OCI-LY3 (cell line): ENCODE results near the gene FAM161B.
"Not testable (repeated sequence)": the region's sequence is repeated elsewhere in the genome, so short reads cannot be mapped to it uniquely, and the experiment has no call there.

Experiments
- H2AFZ ChIP-seq: fragments of 200-600, 300-600 bp; shearing (Covaris generic); 2 replicates; pipeline ENCODE4 v1.6.0; 2014; ENCODE audit warnings: antibody characterized with exemption, low read depth, low read length
- H3K27ac ChIP-seq: fragments of 200-600, 300-600 bp; sonication (generic); 2 replicates; pipeline ENCODE4 v1.5.1; 2014; ENCODE audit warnings: mild to moderate bottlenecking, low read length, moderate library complexity, mixed read lengths
- H3K27me3 ChIP-seq: fragments of 200-600, 300-600 bp; sonication (generic); 2 replicates; pipeline ENCODE4 v1.6.1; 2014; ENCODE audit warnings: low read depth, low read length, mixed read lengths
- H3K36me3 ChIP-seq: fragments of 200-600, 300-600 bp; sonication (generic); replicated peaks from 2 replicates; pipeline ENCODE3; 2014; ENCODE audit warnings: low read depth, low read length, mixed read lengths
- H3K4me1 ChIP-seq: fragments of 300-600, 200-600 bp; sonication (generic); 2 replicates; pipeline ENCODE4 v1.6.1; 2014; ENCODE audit warnings: low read length, mixed read lengths
- H3K4me2 ChIP-seq: fragments of 200-600, 300-600 bp; sonication (generic); 2 replicates; pipeline ENCODE4 v1.6.1; 2014; ENCODE audit warnings: low read length, mixed read lengths
- H3K4me3 ChIP-seq: fragments of 300-600, 200-600 bp; sonication (generic); 2 replicates; pipeline ENCODE4 v1.5.1; 2014; ENCODE audit warnings: antibody characterized with exemption, mild to moderate bottlenecking, low read length, moderate library complexity
- H3K79me2 ChIP-seq: fragments of 300-600, 200-600 bp; shearing (Covaris generic); 2 replicates; pipeline ENCODE4 v1.6.1; 2014; ENCODE audit warnings: mild to moderate bottlenecking, low read length, mixed read lengths
- H3K9ac ChIP-seq: fragments of 300-600, 200-600 bp; shearing (Covaris generic); 2 replicates; pipeline ENCODE4 v1.6.0; 2014; ENCODE audit warnings: mild to moderate bottlenecking, low read length, moderate library complexity
- H3K9me3 ChIP-seq: fragments of 200-600, 300-600 bp; shearing (Covaris generic); 2 replicates; pipeline ENCODE4 v1.6.1; 2014; ENCODE audit warnings: low read length, mixed read lengths; ENCODE audit not compliant: insufficient read depth
- H4K20me1 ChIP-seq: fragments of 200-600, 300-600 bp; sonication (generic); 2 replicates; pipeline ENCODE4 v1.6.1; 2016; ENCODE audit warnings: low read length, mixed read lengths; ENCODE audit not compliant: insufficient read depth
- EZH2phosphoT487 ChIP-seq: fragments of 200-600 bp; shearing (Covaris generic); IDR thresholded peaks from 2 replicates; pipeline ENCODE4 v1.6.1; 2018; ENCODE audit warnings: antibody characterized with exemption, mixed run types, low read depth
- TF ChIP-seq, protein P1 (sequence below): fragments of 200-600, 300-600 bp; sonication (generic); IDR thresholded peaks from 2 replicates; pipeline ENCODE4 v1.5.1; 2014; ENCODE audit warnings: antibody characterized with exemption, low read length, low read depth

Gene FAM161B

DNA sequence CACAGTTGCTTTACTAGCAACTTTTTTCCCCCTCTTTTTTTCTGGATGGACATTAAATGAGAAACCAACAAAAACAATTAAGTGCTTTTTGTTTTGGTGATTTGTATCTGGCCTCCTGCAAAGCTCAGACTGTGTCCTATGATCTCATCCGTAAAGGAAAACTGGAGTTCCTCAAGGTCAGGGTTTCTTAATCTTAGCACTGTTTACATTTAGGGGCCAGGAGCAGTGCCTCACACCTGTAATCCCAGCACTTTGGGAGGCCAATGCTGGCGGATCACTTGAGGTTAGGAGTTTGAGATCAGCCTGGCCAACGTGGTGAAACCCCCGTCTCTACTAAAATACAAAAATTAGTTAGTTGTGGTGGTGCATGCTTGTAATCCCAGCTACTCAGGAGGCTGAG lies 41.2 kb upstream of the FAM161B start:
- Histone ChIP-seq H3K4me2 (no peak overlapping the region), H3K79me2 (no peaks in the 10 kb centered on the region), H3K9me3 (no peaks in the 10 kb centered on the region), H3K36me3 (peaks cover 3% of the 10 kb centered on the region), H3K27me3 (no peaks in the 10 kb centered on the region), H3K9ac (no peak overlapping the region), H3K4me1 (no peaks in the 10 kb centered on the region), H4K20me1 (no peaks in the 10 kb centered on the region), H2AFZ (no peak overlapping the region), H3K27ac (no peak overlapping the region), H3K4me3 (no peak overlapping the region)
- TF ChIP-seq, protein P1, sequence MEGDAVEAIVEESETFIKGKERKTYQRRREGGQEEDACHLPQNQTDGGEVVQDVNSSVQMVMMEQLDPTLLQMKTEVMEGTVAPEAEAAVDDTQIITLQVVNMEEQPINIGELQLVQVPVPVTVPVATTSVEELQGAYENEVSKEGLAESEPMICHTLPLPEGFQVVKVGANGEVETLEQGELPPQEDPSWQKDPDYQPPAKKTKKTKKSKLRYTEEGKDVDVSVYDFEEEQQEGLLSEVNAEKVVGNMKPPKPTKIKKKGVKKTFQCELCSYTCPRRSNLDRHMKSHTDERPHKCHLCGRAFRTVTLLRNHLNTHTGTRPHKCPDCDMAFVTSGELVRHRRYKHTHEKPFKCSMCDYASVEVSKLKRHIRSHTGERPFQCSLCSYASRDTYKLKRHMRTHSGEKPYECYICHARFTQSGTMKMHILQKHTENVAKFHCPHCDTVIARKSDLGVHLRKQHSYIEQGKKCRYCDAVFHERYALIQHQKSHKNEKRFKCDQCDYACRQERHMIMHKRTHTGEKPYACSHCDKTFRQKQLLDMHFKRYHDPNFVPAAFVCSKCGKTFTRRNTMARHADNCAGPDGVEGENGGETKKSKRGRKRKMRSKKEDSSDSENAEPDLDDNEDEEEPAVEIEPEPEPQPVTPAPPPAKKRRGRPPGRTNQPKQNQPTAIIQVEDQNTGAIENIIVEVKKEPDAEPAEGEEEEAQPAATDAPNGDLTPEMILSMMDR, result no peak
- TF ChIP-seq EZH2phosphoT487, result no peak

DNA sequence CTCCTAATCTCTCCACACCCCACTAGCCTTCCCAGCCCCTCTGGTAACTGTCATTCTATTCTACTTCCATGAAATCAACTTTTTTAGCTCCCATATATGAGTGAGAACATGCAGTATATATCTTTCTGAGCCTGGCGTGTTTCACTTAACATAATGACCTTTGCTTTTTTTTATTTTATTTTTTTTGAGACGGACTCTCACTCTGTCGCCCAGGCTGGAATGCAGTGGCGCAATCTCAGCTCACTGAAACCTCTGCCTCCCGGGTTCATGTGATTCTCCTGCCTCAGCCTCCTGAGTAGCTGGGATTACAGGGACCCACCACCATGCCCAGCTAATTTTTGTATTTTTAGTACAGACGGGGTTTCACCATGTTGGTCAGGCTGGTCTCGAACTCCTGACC lies 38.8 kb upstream of the FAM161B start:
- not testable (repeated sequence) for H3K36me3 ChIP-seq, H3K27me3 ChIP-seq, H3K4me1 ChIP-seq, H3K9ac ChIP-seq, H3K27ac ChIP-seq, H3K4me2 ChIP-seq, H3K4me3 ChIP-seq, H4K20me1 ChIP-seq, H2AFZ ChIP-seq, H3K79me2 ChIP-seq, H3K9me3 ChIP-seq

DNA sequence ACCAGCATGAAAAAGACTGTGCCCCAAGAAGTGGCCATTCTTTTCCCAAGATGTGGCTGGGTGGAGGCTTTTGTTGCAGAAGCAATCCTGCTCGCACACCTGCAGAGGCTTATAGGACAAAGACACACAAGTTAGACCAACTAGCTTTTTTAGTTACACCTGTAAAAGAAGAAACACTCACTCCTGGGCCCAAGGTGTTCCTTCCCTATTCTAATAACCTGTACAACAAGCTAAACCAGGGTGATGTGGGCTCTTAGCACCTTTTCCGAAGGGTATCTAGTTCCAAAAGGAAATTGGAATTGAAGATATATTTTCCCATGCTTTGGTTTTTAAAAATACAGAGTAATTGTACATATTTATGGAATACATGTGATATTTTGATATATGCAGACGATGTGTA lies 38.2 kb upstream of the FAM161B start:
- no peak for TF ChIP-seq EZH2phosphoT487
- TF ChIP-seq, protein P1, result no peak
- Histone ChIP-seq H3K27me3 (no peaks in the 10 kb centered on the region), H2AFZ (no peak overlapping the region), H3K9ac (no peak overlapping the region), H4K20me1 (no peaks in the 10 kb centered on the region), H3K79me2 (no peaks in the 10 kb centered on the region), H3K36me3 (peaks cover 3% of the 10 kb centered on the region), H3K4me1 (no peaks in the 10 kb centered on the region), H3K4me3 (no peak overlapping the region), H3K9me3 (no peaks in the 10 kb centered on the region), H3K27ac (no peak overlapping the region), H3K4me2 (no peak overlapping the region)

DNA sequence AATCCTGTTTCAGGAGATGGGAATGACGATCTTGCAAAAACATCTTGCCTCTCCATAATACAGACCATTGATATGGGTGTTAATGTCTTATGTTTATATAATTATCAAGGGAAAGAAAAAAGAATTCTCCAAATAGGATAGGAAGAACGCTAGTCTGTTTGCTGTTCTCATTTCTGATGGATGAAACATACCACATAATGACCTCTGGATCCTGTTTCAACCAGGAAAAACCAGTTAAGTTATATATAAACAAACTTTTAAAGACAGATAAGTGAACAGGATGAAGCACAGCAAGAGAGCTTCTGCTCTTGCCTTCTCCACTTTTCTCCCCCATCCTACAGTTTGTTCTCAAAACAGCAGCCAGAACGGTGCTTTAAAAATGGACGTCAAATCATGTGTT lies 28.0 kb upstream of the FAM161B start:
- no peaks in the 10 kb centered on the region for H3K27me3 ChIP-seq
- no peaks in the 10 kb centered on the region for H3K36me3 ChIP-seq
- no peaks in the 10 kb centered on the region for H3K9me3 ChIP-seq
- H3K4me1 ChIP-seq, result no peaks in the 10 kb centered on the region
- no peaks in the 10 kb centered on the region for H3K79me2 ChIP-seq
- H3K27ac ChIP-seq, result no peak overlapping the region
- no peak overlapping the region for H3K4me2 ChIP-seq
- H4K20me1 ChIP-seq, result no peaks in the 10 kb centered on the region
- H3K4me3 ChIP-seq, result no peak overlapping the region
- no peak overlapping the region for H2AFZ ChIP-seq
- TF ChIP-seq, protein P1, result no peak
- TF ChIP-seq EZH2phosphoT487, result no peak
- no peak overlapping the region for H3K9ac ChIP-seq

DNA sequence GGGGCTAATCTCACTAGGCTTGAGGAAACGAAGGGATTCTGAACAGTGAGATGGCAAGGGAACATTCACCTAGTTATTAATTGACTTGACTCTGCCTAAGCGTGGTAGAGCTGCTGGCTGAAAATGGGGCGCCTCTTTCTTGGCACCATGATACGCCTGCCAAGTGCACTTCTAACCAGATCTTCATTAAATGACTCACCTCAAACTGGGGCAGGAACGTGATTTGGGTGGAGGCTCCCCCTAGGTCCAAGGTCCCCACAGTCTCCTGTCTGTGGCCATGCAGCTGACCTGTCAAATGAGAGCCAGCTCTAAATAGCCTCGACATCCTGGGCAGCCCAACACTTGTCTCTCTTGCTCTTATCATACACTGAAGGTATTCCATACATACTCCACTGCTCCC lies 26.2 kb upstream of the FAM161B start:
- Histone ChIP-seq H3K4me3 (no peak overlapping the region), H3K36me3 (no peaks in the 10 kb centered on the region), H3K9me3 (no peaks in the 10 kb centered on the region), H3K4me2 (no peak overlapping the region), H4K20me1 (no peaks in the 10 kb centered on the region), H3K27me3 (no peaks in the 10 kb centered on the region), H3K27ac (no peak overlapping the region), H2AFZ (no peak overlapping the region), H3K4me1 (no peaks in the 10 kb centered on the region), H3K79me2 (no peaks in the 10 kb centered on the region), H3K9ac (no peak overlapping the region)
- TF ChIP-seq EZH2phosphoT487, result no peak
- TF ChIP-seq, protein P1, result no peak
